Measurements from ENCODE around the gene CCDC27.
"Not testable (repeated sequence)": the region's sequence is repeated elsewhere in the genome, so short reads cannot be mapped to it uniquely, and the experiment has no call there.

The CCDC27 gene

DNA sequence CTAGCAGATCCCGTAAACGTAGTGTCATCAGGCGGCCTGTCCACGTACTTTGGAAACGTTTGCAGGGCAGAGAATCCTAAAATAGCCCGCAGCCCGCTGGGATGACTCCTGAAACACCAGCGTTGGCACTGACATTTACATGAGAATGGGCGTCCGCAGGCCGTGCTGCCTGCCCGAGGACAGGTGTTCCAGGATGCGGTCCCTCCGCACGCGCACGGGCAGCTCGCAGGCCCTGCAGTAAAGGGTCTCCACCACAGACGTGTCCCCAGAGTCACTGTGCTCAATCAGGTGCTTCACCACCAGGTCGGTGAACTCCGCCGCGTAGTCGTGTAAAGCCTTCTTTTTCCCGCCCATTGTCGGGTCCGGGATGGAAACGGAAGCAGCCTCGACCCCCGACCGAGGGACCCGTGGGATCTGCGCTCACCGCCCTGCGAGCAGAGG is 5.8 kb upstream of the CCDC27 start:
- DNase-seq (ENCODE audit: low read depth): peak; percentile 6
- peak overlapping the region; percentile 64 for H3K4me3 ChIP-seq (ENCODE audit: control insufficient read depth, low read depth, low read length)
- TF ChIP-seq, protein P1, sequence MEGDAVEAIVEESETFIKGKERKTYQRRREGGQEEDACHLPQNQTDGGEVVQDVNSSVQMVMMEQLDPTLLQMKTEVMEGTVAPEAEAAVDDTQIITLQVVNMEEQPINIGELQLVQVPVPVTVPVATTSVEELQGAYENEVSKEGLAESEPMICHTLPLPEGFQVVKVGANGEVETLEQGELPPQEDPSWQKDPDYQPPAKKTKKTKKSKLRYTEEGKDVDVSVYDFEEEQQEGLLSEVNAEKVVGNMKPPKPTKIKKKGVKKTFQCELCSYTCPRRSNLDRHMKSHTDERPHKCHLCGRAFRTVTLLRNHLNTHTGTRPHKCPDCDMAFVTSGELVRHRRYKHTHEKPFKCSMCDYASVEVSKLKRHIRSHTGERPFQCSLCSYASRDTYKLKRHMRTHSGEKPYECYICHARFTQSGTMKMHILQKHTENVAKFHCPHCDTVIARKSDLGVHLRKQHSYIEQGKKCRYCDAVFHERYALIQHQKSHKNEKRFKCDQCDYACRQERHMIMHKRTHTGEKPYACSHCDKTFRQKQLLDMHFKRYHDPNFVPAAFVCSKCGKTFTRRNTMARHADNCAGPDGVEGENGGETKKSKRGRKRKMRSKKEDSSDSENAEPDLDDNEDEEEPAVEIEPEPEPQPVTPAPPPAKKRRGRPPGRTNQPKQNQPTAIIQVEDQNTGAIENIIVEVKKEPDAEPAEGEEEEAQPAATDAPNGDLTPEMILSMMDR (conservative IDR thresholded peaks at IDR 0.05; ENCODE audit: control insufficient read depth, insufficient read depth, low read depth, low read length): no peak

DNA sequence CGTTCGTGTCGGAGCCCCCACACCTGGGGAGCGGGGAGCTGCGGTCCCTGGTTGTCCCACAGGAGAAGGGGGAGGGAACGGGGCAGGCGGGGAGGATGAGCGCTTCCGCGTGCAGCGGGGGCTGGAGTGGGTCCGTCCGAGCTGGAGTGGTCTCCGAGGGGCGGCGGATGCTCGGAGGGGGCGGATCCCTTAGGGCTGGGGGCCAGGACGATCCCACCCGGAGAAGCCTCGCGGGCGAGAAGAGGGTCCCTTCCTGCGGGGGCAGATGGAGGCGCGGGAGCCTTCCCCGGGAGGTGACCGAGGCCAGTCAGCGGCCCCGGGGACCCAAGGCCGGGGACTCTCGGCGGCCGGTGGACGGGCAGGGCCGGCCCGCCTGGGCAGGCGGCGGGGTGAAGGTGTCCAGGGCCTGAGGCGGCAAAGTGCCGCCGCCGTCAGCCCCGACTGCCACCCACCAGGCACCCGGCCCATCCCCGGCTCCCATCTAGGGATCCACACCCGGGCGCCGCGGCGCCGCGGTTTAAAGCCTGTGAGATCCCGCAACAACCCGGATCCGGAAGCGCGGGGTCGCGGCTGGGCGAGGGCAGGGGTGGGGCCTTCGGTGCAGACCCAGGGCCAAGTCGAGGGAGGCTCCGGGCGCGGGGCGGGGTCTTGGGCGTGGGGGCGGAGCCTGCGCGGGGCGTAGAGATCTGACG is 5.3 kb upstream of the CCDC27 start:
- DNase-seq (ENCODE audit: low read depth): peak; percentile 66
- peak overlapping the region; percentile 64 for H3K4me3 ChIP-seq (ENCODE audit: control insufficient read depth, low read depth, low read length)
- TF ChIP-seq, protein P1 (conservative IDR thresholded peaks at IDR 0.05; ENCODE audit: control insufficient read depth, insufficient read depth, low read depth, low read length): no peak

DNA sequence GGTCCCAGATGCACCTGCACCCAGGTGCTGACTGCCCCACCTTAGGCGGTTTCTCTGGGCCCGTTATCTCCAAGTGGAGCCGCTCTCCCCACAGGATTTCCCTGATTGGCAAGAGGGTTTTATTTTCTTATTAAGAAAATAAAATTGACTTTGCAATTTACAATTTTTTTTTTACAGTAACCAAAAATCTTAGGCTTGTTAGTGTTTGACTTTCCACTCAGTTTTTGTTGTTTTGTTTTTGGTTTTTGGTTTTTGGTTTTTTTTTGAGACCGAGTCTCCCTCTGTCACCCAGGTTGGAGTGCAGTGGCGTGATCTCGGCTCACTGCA is 4.8 kb upstream of the CCDC27 start:
- H3K4me3 ChIP-seq (ENCODE audit: control insufficient read depth, low read depth, low read length): peak overlapping the region; percentile 64
- no peak for DNase-seq (ENCODE audit: low read depth)
- TF ChIP-seq, protein P1 (conservative IDR thresholded peaks at IDR 0.05; ENCODE audit: control insufficient read depth, insufficient read depth, low read depth, low read length): no peak

DNA sequence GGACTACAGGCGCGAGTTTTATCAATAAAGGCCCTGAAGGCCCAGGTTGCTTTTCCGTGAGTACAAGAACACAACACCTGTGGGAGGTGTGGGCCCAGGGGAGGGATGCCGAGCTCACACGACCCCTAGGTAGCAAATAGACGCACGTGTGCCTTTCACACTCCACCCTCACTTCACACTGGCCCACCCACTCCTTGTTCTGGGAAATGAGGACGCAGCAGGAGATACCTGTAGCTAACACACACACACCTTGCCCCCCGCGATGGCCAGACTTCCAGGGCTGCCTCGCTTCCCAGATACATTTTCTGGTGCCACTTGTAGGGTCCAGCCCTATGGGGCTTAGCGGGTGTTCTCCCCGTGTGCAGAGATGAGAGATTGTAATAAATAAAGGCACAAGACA is 4.3 kb upstream of the CCDC27 start:
- TF ChIP-seq, protein P1 (conservative IDR thresholded peaks at IDR 0.05; ENCODE audit: control insufficient read depth, insufficient read depth, low read depth, low read length): no peak
- H3K4me3 ChIP-seq (ENCODE audit: control insufficient read depth, low read depth, low read length): peak overlapping the region; percentile 64
- no peak for DNase-seq (ENCODE audit: low read depth)

DNA sequence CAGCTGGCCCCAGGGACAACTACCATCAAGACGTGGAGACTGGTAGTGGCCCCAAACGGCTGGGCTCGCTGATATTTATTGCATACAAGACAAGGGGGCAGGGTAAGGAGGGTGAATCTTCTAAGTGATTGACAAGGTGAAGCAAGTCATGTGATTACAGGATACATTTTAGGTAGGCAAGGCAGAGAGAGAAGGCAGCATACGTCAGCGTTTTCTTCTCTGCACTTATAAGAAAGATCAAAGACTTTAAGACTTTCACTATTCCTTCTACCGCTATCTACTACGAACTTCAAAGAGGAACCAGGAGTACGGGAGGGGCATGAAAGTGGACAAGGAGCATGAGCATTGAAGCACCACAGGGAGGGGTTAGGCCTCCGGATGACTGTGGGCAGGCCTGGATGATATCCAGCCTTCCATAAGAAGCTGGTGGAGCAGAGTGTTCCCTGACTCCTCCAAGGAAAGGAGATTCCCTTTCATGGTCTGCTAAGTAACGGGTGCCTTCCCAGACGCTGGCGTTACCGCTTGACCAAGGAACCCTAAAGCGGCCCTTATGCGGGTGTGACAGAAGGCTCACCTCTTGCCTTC is 3.8 kb upstream of the CCDC27 start:
- not testable (repeated sequence) for H3K4me3 ChIP-seq (ENCODE audit: control insufficient read depth, low read depth, low read length); DNase-seq (ENCODE audit: low read depth)

DNA sequence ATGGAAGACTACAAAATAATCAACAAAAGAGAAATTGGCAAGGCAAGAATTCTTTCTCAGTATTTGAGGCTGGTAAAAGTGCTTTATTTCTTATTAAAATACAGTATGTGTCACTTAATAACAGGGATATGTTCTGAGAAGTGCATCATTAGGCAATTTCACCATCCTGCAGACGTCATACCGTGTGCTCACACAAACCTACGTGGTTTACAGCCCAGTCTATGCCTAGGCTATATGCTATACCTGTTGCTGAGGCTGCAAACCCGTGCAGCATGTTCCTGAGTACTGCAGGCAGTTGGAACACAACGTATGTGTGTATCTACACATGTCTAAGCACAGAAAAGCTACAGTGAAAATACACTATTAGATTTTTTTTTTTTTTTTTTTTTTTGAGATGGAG is 2.7 kb upstream of the CCDC27 start:
- DNase-seq (ENCODE audit: low read depth): no peak
- no peak overlapping the region for H3K4me3 ChIP-seq (ENCODE audit: control insufficient read depth, low read depth, low read length)
- TF ChIP-seq, protein P1 (conservative IDR thresholded peaks at IDR 0.05; ENCODE audit: control insufficient read depth, insufficient read depth, low read depth, low read length): no peak

DNA sequence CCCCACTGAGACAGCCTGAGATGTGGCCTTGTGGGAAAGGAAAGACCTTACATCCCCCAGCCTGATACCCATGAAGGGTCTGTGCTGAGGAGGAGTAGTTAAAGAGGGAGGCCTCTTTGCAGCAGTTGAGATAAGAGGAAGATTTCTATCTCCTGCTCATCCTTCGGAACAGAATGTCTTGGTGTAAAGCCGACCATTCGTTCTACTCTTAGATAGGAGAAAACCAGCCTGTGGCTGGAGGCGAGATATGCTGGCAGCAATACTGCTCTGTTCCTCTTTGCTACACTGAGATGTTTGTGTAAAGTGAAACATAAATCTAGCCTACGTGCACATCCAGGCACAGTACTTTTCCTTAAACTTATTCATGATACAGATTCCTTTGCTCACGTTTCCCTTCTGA is 1.5 kb upstream of the CCDC27 start:
- TF ChIP-seq, protein P1 (conservative IDR thresholded peaks at IDR 0.05; ENCODE audit: control insufficient read depth, insufficient read depth, low read depth, low read length): no peak
- H3K4me3 ChIP-seq (ENCODE audit: control insufficient read depth, low read depth, low read length): no peak overlapping the region
- no peak for DNase-seq (ENCODE audit: low read depth)
